ENCODE data around the gene CACHD1.

CACHD1 gene

DNA sequence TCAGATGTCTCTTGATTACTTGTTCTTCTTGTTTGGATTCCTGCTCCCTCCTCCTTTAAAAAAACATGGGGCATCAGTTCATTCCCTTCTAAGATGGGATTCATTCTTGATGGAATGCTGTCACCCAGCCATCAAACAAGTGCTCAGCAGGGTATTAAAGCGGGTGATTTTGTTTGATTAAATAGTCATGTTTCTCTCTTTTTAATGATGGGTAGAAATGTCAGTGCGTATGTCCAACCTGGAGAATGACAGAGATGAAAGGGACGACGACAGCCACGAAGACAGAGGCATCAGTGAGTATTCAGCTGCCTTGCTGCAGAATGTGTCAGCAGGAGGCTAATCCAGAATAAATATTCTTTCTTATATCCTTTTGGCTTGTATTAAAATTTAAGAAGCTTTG lies 211.1 kb downstream of the CACHD1 start:
- no peak overlapping the region for H3K4me3 ChIP-seq (ENCODE audit: low read depth, low read length)
- DNase-seq (ENCODE audit: low read depth), result no peak
- TF ChIP-seq, protein P1, sequence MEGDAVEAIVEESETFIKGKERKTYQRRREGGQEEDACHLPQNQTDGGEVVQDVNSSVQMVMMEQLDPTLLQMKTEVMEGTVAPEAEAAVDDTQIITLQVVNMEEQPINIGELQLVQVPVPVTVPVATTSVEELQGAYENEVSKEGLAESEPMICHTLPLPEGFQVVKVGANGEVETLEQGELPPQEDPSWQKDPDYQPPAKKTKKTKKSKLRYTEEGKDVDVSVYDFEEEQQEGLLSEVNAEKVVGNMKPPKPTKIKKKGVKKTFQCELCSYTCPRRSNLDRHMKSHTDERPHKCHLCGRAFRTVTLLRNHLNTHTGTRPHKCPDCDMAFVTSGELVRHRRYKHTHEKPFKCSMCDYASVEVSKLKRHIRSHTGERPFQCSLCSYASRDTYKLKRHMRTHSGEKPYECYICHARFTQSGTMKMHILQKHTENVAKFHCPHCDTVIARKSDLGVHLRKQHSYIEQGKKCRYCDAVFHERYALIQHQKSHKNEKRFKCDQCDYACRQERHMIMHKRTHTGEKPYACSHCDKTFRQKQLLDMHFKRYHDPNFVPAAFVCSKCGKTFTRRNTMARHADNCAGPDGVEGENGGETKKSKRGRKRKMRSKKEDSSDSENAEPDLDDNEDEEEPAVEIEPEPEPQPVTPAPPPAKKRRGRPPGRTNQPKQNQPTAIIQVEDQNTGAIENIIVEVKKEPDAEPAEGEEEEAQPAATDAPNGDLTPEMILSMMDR (IDR thresholded peaks at IDR 0.05; ENCODE audit: low read depth, low read length, missing control alignments), result no peak

DNA sequence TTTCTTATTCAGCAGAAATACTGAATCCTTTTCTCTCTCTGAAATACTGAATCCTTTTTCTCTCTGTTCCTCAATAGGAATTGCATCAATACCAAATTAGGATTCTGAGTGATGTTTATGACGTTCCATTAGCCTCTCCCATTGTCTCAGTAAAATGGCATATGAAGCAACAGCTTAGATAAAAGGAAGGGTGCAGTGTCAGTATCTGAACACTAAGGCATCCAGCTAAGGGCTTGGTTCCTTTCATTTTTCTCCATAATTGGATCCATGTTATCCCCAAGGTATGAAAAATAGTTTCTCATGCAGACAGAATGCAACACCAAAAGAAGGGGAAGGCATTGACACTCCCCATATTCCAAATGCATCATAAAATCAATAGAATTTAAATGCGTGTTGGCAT lies 213.5 kb downstream of the CACHD1 start:
- H3K4me3 ChIP-seq (ENCODE audit: low read depth, low read length), result no peak overlapping the region
- DNase-seq (ENCODE audit: low read depth), result no peak
- TF ChIP-seq, protein P1 (IDR thresholded peaks at IDR 0.05; ENCODE audit: low read depth, low read length, missing control alignments), result no peak

DNA sequence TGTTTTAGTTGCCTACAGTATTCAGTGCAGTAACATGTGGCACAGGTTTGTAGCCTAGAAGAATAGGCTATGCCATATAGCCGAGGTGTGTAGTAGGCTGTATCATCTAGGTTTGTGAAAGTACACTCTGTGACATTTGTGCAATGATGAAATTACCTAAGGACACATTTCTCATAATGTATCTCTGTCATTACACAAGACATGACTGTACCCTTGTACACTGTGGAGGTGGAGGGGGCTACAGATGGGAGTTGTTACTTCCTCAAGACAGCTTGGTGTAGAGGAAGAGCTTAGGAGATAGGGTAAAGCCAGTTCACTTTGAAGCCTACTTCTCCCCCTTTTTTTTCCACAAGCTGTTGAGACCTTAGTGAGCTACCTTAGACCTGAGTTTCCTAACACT lies 215.3 kb downstream of the CACHD1 start:
- no peak overlapping the region for H3K4me3 ChIP-seq (ENCODE audit: low read depth, low read length)
- no peak for DNase-seq (ENCODE audit: low read depth)
- TF ChIP-seq, protein P1 (IDR thresholded peaks at IDR 0.05; ENCODE audit: low read depth, low read length, missing control alignments), result no peak

DNA sequence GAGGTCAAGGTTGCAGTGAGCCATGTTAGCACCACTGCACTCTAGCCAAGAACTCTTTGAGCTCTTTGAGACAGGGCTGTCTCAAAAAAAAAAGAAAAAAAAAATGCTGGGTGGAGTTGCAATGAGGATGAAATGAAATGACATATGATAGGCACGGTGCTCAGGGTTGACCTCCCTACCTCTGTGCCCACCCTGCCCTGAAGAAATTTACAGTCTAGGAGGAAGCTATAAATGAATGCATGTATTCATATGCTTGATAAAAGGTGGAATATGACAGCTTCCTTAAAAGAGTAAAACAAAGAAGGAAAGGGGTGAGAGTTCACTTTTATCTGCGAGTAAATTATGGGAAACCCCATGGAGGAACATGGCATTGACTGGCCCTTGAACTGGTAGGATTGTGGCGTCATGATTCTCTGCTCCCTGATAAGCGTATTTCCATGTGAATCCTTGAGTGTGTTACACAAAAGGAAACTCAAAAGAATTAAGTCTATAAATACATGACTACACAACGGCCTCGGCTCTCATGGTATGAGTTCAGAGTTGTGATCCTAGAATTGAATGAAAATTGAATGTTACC lies 215.9 kb downstream of the CACHD1 start:
- DNase-seq (ENCODE audit: low read depth), result no peak
- TF ChIP-seq, protein P1 (IDR thresholded peaks at IDR 0.05; ENCODE audit: low read depth, low read length, missing control alignments), result no peak

DNA sequence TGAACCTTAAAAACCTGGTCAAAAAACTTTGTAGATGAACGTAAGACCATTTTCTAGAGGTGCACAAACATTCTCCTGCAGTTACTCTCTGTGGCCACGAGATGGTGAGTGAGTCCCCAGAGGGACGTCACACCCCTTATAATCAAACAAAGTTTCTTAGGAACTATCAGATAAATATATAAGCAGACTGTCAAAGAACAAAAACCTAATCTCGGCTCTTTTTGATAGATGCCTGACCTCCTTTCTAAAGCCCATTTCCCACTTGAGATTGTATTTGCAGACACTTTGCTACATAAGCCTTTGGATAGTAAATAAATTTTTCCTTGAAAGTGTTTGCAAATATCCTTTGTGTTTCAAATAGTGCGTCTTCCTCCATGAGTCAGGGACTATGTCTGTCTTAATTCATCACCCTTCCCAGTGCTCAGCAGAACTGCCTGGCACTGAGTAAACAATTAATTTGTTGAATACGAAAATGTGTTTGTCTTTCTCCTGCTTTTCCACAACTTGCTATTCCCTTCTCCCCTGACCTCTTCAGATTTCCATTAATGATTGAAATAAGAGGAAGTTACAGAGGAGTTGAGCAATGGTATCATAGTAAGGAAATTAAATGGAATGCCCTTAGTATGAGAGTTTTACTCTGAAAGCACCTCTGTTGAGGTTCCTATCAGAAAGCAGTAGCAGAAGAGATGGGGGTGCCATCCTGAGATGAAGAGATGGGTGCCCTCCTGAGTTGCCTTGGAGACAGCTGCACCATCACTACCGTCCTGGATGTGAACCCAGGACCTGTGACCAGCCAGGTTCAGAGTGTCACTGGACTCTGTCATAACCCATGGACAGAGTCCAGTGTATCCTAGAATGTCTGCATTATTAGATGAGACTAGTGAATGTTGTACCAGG lies 217.1 kb downstream of the CACHD1 start:
- TF ChIP-seq, protein P1 (IDR thresholded peaks at IDR 0.05; ENCODE audit: low read depth, low read length, missing control alignments), result peak; percentile 76
- DNase-seq (ENCODE audit: low read depth), result no peak
- H3K4me3 ChIP-seq (ENCODE audit: low read depth, low read length), result no peak overlapping the region

More for the DNA sequence above, 215.9 kb downstream of the CACHD1 start:
- H3K4me3 ChIP-seq (ENCODE audit: low read depth, low read length), result no peak overlapping the region

DNA sequence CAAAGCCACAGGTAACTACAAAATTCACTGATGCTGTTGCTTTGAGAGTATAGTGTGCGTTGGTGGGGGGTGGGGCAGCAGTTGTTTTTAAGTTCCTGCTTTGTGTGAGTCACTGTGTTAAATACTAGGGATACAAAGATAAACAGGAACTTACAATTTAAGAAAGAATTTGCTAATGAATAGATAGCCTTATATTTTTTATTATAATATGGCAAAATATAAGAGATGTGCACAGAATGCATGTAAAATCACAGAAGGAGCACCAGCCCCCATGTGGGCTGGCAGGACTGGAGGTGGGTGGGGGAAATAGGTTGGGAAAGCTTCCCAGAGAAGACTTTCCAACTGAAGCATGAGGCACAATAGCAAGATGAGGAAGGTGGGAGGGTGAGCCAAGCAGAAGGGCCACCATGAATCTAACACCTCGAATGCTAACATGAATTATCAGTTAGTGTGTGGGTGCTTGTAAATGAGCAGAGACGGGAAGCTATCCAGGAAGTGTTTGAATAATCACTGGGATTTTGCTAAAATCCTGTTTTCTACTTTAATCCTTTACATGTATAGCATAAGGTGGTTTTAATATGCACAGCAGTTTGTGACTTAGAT lies 217.9 kb downstream of the CACHD1 start:
- TF ChIP-seq, protein P1 (IDR thresholded peaks at IDR 0.05; ENCODE audit: low read depth, low read length, missing control alignments), result no peak
- H3K4me3 ChIP-seq (ENCODE audit: low read depth, low read length), result no peak overlapping the region
- DNase-seq (ENCODE audit: low read depth), result no peak

All from GM12864 (cell line).